Measurements from ENCODE around the gene CALHM4. TPM values are rescaled to one million over a fixed set of nuclear protein-coding genes. Genes with fewer than 3 reads are reported as not detected.

Gene CALHM4
- total RNA-seq, 5 donors from 2014 or later (not counting 1 experiment from before 2014, with no cell fraction given), result not detected

- peaks cover 22 to 25% of the 10 kb centered on the region in 2 donors for H3K27me3 Mint-ChIP-seq
- 90% methylated on average over 5 of the region's 9 CpGs for WGBS (ENCODE audit: insufficient coverage)
- no peak overlapping the region for H3K27ac ChIP-seq (ENCODE audit: low read length)
- peaks cover 0 to 9% of the 10 kb centered on the region in 2 experiments for H3K4me1 ChIP-seq (ENCODE audit: control insufficient read depth in 1 of 2, extremely low read depth in 1 of 2, insufficient read depth in 2 of 2, low read length in 2 of 2)
- H3K36me3 ChIP-seq (ENCODE audit: control insufficient read depth in 2 of 2, extremely low read depth in 1 of 2, insufficient read depth in 1 of 2, low read length in 1 of 2), result no peaks in the 10 kb centered on the region
- DNase-seq (peak in 34 of 35 experiments; percentile 20 to 81 (median 52)), ATAC-seq (replicated peaks in 1 of 4) (peak; percentile 65 to 76 (median 73))
- POLR2A ChIA-PET, result interaction anchor here in 1 of 2 donors (1.4 kb wide), 1 partner anchor 9 kb away, joined by 5 read pairs; the partner anchor contains the start of gene RWDD1
- H3K4me3 Mint-ChIP-seq, result no peak overlapping the region
- H3K36me3 Mint-ChIP-seq, result no peaks in the 10 kb centered on the region
- H3K27me3 ChIP-seq (replicated peaks in 1 of 2; ENCODE audit: control insufficient read depth in 2 of 2, extremely low read depth in 1 of 2, insufficient read depth in 2 of 2, low read length in 1 of 2), result peaks cover 0 to 19% of the 10 kb centered on the region in 2 experiments
- no peak overlapping the region for H3K27ac Mint-ChIP-seq
- no peaks in the 10 kb centered on the region for H3K9me3 Mint-ChIP-seq
- H3K4me3 ChIP-seq (ENCODE audit: control insufficient read depth in 1 of 2, extremely low read depth in 1 of 2, low read length in 1 of 2), result no peak overlapping the region
- CTCF ChIA-PET, result interaction anchor here (0.8 to 3.4 kb wide), 20 partner anchors 9 to 344 kb away, joined by 3 to 21 read pairs (median 6); partner anchors contain the start of gene RWDD1 (in 1 of the 2)
- no peaks in the 10 kb centered on the region for H3K9me3 ChIP-seq
- peaks cover 7 to 17% (median 8%) of the 10 kb centered on the region in 3 donors for H3K4me1 Mint-ChIP-seq
These were observed 7.9 kb downstream of the CALHM4 start for GRCh38 chr6:116561377-116562018.

GRCh38 chr6:116562019-116562403 lies 8.5 kb downstream of the CALHM4 start:
- H3K36me3 Mint-ChIP-seq, result no peaks in the 10 kb centered on the region
- H3K27ac ChIP-seq (ENCODE audit: low read length), result no peak overlapping the region
- H3K27ac Mint-ChIP-seq, result no peak overlapping the region
- no peaks in the 10 kb centered on the region for H3K9me3 Mint-ChIP-seq
- ChIA-PET POLR2A (no interaction called here), CTCF (interaction anchor here (1.3 to 3.4 kb wide), 4 partner anchors 27 to 293 kb away, joined by 3 to 21 read pairs (median 14); no protein-coding TSS in a partner anchor)
- no peak overlapping the region for H3K4me3 ChIP-seq (ENCODE audit: control insufficient read depth in 1 of 2, extremely low read depth in 1 of 2, low read length in 1 of 2)
- no peaks in the 10 kb centered on the region for H3K9me3 ChIP-seq
- H3K4me1 Mint-ChIP-seq, result peaks cover 7 to 17% (median 8%) of the 10 kb centered on the region in 3 donors
- H3K36me3 ChIP-seq (ENCODE audit: control insufficient read depth in 2 of 2, extremely low read depth in 1 of 2, insufficient read depth in 1 of 2, low read length in 1 of 2), result no peaks in the 10 kb centered on the region
- H3K4me1 ChIP-seq (ENCODE audit: control insufficient read depth in 1 of 2, extremely low read depth in 1 of 2, insufficient read depth in 2 of 2, low read length in 2 of 2), result peaks cover 0 to 9% of the 10 kb centered on the region in 2 experiments
- DNase-seq (no peak), ATAC-seq (replicated peaks in 1 of 4) (no peak)
- 93% methylated on average over 2 of the region's 4 CpGs for WGBS (ENCODE audit: insufficient coverage)
- H3K27me3 Mint-ChIP-seq, result peaks cover 22 to 25% of the 10 kb centered on the region in 2 donors
- H3K4me3 Mint-ChIP-seq, result no peak overlapping the region
- H3K27me3 ChIP-seq (replicated peaks in 1 of 2; ENCODE audit: control insufficient read depth in 2 of 2, extremely low read depth in 1 of 2, insufficient read depth in 2 of 2, low read length in 1 of 2), result peaks cover 0 to 19% of the 10 kb centered on the region in 2 experiments

- Mint-ChIP-seq H3K9me3 (no peaks in the 10 kb centered on the region), H3K27me3 (peaks cover 22 to 25% of the 10 kb centered on the region in 2 donors), H3K4me1 (peaks cover 7 to 17% (median 8%) of the 10 kb centered on the region in 3 donors), H3K36me3 (no peaks in the 10 kb centered on the region), H3K27ac (no peak overlapping the region), H3K4me3 (no peak overlapping the region)
- 93% methylated on average over 3 of the region's 3 CpGs for WGBS (ENCODE audit: insufficient coverage)
- H3K36me3 ChIP-seq (ENCODE audit: control insufficient read depth in 2 of 2, extremely low read depth in 1 of 2, insufficient read depth in 1 of 2, low read length in 1 of 2), result no peaks in the 10 kb centered on the region
- no peak overlapping the region for H3K27ac ChIP-seq (ENCODE audit: low read length)
- no peak for DNase-seq
- H3K4me3 ChIP-seq (ENCODE audit: control insufficient read depth in 1 of 2, extremely low read depth in 1 of 2, low read length in 1 of 2), result no peak overlapping the region
- H3K27me3 ChIP-seq (replicated peaks in 1 of 2; ENCODE audit: control insufficient read depth in 2 of 2, extremely low read depth in 1 of 2, insufficient read depth in 2 of 2, low read length in 1 of 2), result peaks cover 0 to 19% of the 10 kb centered on the region in 2 experiments
- no peak for ATAC-seq (replicated peaks in 1 of 4)
- POLR2A ChIA-PET, result interaction anchor here in 1 of 2 donors (0.9 kb wide), 1 partner anchor 8 kb away, joined by 3 read pairs; no protein-coding TSS in a partner anchor
- peaks cover 0 to 9% of the 10 kb centered on the region in 2 experiments for H3K4me1 ChIP-seq (ENCODE audit: control insufficient read depth in 1 of 2, extremely low read depth in 1 of 2, insufficient read depth in 2 of 2, low read length in 2 of 2)
- H3K9me3 ChIP-seq, result no peaks in the 10 kb centered on the region
- CTCF ChIA-PET, result interaction anchor here (0.6 to 3.4 kb wide), 13 partner anchors 9 to 346 kb away, joined by 3 to 18 read pairs (median 3); partner anchors contain the start of gene CALHM4 (in 1 of the 2)
These were observed 9.1 kb downstream of the CALHM4 start for GRCh38 chr6:116562614-116563013.

GRCh38 chr6:116563830-116564229 lies 10.3 kb downstream of the CALHM4 start:
- no peak for ATAC-seq (replicated peaks in 1 of 4)
- Mint-ChIP-seq H3K4me3 (peak overlapping the region in 1 of 3 donors; percentile 64), H3K4me1 (peaks cover 8 to 17% (median 9%) of the 10 kb centered on the region in 3 donors), H3K36me3 (no peaks in the 10 kb centered on the region), H3K27me3 (peaks cover 22 to 25% of the 10 kb centered on the region in 2 donors), H3K27ac (no peak overlapping the region), H3K9me3 (no peaks in the 10 kb centered on the region)
- peaks cover 0 to 9% of the 10 kb centered on the region in 2 experiments for H3K4me1 ChIP-seq (ENCODE audit: control insufficient read depth in 1 of 2, extremely low read depth in 1 of 2, insufficient read depth in 2 of 2, low read length in 2 of 2)
- H3K27me3 ChIP-seq (replicated peaks in 1 of 2; ENCODE audit: control insufficient read depth in 2 of 2, extremely low read depth in 1 of 2, insufficient read depth in 2 of 2, low read length in 1 of 2), result peaks cover 0 to 19% of the 10 kb centered on the region in 2 experiments
- H3K9me3 ChIP-seq, result no peaks in the 10 kb centered on the region
- H3K27ac ChIP-seq (ENCODE audit: low read length), result no peak overlapping the region
- ChIA-PET CTCF (interaction anchor here (0.5 to 3.4 kb wide), 16 partner anchors 9 to 432 kb away, joined by 3 to 18 read pairs (median 4); partner anchors contain the start of gene CALHM4 (in 1 of the 2)), POLR2A (interaction anchor here in 1 of 2 donors (0.5 to 0.7 kb wide), 2 partner anchors 22 to 74 kb away, joined by 3 to 8 read pairs; no protein-coding TSS in a partner anchor)
- no peak for DNase-seq
- WGBS (ENCODE audit: insufficient coverage), result 95% methylated on average over 5 of the region's 9 CpGs
- H3K4me3 ChIP-seq (ENCODE audit: control insufficient read depth in 1 of 2, extremely low read depth in 1 of 2, low read length in 1 of 2), result no peak overlapping the region
- H3K36me3 ChIP-seq (ENCODE audit: control insufficient read depth in 2 of 2, extremely low read depth in 1 of 2, insufficient read depth in 1 of 2, low read length in 1 of 2), result no peaks in the 10 kb centered on the region

- H3K27ac ChIP-seq (ENCODE audit: low read length), result no peak overlapping the region
- Mint-ChIP-seq H3K4me1 (peaks cover 11 to 17% (median 13%) of the 10 kb centered on the region in 3 donors), H3K9me3 (no peaks in the 10 kb centered on the region), H3K27ac (no peak overlapping the region), H3K36me3 (no peaks in the 10 kb centered on the region), H3K4me3 (peak overlapping the region in 2 of 3 donors; percentile 1 to 64), H3K27me3 (peaks cover 22 to 25% of the 10 kb centered on the region in 2 donors)
- H3K36me3 ChIP-seq (ENCODE audit: control insufficient read depth in 2 of 2, extremely low read depth in 1 of 2, insufficient read depth in 1 of 2, low read length in 1 of 2), result no peaks in the 10 kb centered on the region
- ChIA-PET POLR2A (interaction anchor here in 1 of 2 donors (0.5 to 0.7 kb wide), 2 partner anchors 22 to 74 kb away, joined by 3 to 8 read pairs; no protein-coding TSS in a partner anchor), CTCF (interaction anchor here (0.5 to 1.7 kb wide), 5 partner anchors 11 to 433 kb away, joined by 3 to 6 read pairs (median 5); partner anchors contain the start of gene CALHM4 (in 1 of the 2))
- DNase-seq, result no peak
- H3K9me3 ChIP-seq, result no peaks in the 10 kb centered on the region
- 70% methylated on average over 4 of the region's 7 CpGs for WGBS (ENCODE audit: insufficient coverage)
- no peak overlapping the region for H3K4me3 ChIP-seq (ENCODE audit: control insufficient read depth in 1 of 2, extremely low read depth in 1 of 2, low read length in 1 of 2)
- no peak for ATAC-seq (replicated peaks in 1 of 4)
- H3K4me1 ChIP-seq (ENCODE audit: control insufficient read depth in 1 of 2, extremely low read depth in 1 of 2, insufficient read depth in 2 of 2, low read length in 2 of 2), result peaks cover under 1 to 9% of the 10 kb centered on the region in 2 experiments
- H3K27me3 ChIP-seq (replicated peaks in 1 of 2; ENCODE audit: control insufficient read depth in 2 of 2, extremely low read depth in 1 of 2, insufficient read depth in 2 of 2, low read length in 1 of 2), result peaks cover 0 to 19% of the 10 kb centered on the region in 2 experiments
These were observed 10.8 kb downstream of the CALHM4 start for GRCh38 chr6:116564311-116564710.

Data from T-cell (primary cell).